GM12878 (cell line): ENCODE measurements around the gene SNX8. TPM values are rescaled to one million over a fixed set of nuclear protein-coding genes. Genes with fewer than 3 reads are reported as not detected.

ENCODE experiments used
- BRCA1 ChIP-seq: IDR thresholded peaks from 2 replicates; pipeline ENCODE4 v1.6.1; 2011; ENCODE audit warnings: low read depth, low read length, improper control_type of control experiment
- CEBPB ChIP-seq, 2 experiments: fragments of 150-350 bp in 1 of 2; IDR thresholded peaks; 2 replicates each; pipeline ENCODE4 v1.6.1; 2012 to 2014; ENCODE audit warnings: low read depth in 2 of 2, low read length in 2 of 2, borderline replicate concordance in 1 of 2, inconsistent platforms in 1 of 2
- CEBPZ ChIP-seq: fragments of 150-350 bp; IDR thresholded peaks from 2 replicates; pipeline ENCODE4 v1.6.1; 2016; ENCODE audit warnings: low read depth, low read length
- ETV6 ChIP-seq, 2 experiments: fragments of 450-650 bp in 1 of 2; IDR thresholded peaks in 1 of 2; conservative IDR thresholded peaks in 1 of 2; 2 replicates each; pipeline ENCODE4 v1.6.1; 2014; ENCODE audit warnings: antibody characterized with exemption in 1 of 2, borderline replicate concordance in 1 of 2, low read depth in 1 of 2, mild to moderate bottlenecking in 1 of 2, moderate library complexity in 1 of 2
- IRF4 ChIP-seq: IDR thresholded peaks from 2 replicates; pipeline ENCODE4 v1.6.1; 2011; ENCODE audit warnings: low read depth, low read length
- IRF5 ChIP-seq: fragments of 450-650 bp; IDR thresholded peaks from 2 replicates; pipeline ENCODE4 v1.6.1; 2017; ENCODE audit warnings: borderline replicate concordance
- KDM1A ChIP-seq: fragments of 200-600 bp; sonication (generic); IDR thresholded peaks from 2 replicates; pipeline ENCODE4 v1.6.1; 2016; ENCODE audit warnings: borderline replicate concordance
- MXI1 ChIP-seq: fragments of 150-350 bp; IDR thresholded peaks from 2 replicates; pipeline ENCODE4 v1.6.1; 2011; ENCODE audit warnings: low read depth, mild to moderate bottlenecking, inconsistent platforms, low read length, improper control_type of control experiment
- NR2C2 ChIP-seq: IDR thresholded peaks from 2 replicates; pipeline ENCODE4 v1.6.1; 2011; ENCODE audit warnings: borderline replicate concordance, low read depth; ENCODE audit not compliant: control insufficient read depth, insufficient read length
- RELB ChIP-seq: fragments of 450-650 bp; IDR thresholded peaks from 2 replicates; pipeline ENCODE4 v1.6.1; 2017; ENCODE audit warnings: low read depth, mild to moderate bottlenecking, moderate library complexity
- SMARCA5 ChIP-seq: fragments of 450-650 bp; IDR thresholded peaks from 2 replicates; pipeline ENCODE4 v1.6.1; 2017; ENCODE audit warnings: mild to moderate bottlenecking
- SUZ12 ChIP-seq: fragments of 200-600 bp; sonication (generic); IDR thresholded peaks from one replicate; pipeline ENCODE4 v1.6.1; 2018; ENCODE audit warnings: antibody characterized with exemption, mild to moderate bottlenecking; ENCODE audit not compliant: unreplicated experiment
- TCF12 ChIP-seq: IDR thresholded peaks from 2 replicates; pipeline ENCODE4 v1.6.1; 2011; ENCODE audit warnings: low read depth, mild to moderate bottlenecking, low read length
- YBX1 ChIP-seq: fragments of 450-650 bp; IDR thresholded peaks from 2 replicates; pipeline ENCODE4 v1.6.1; 2016; ENCODE audit warnings: antibody characterized with exemption
- ZBED1 ChIP-seq: IDR thresholded peaks from 2 replicates; pipeline ENCODE4 v1.6.1; 2016; ENCODE audit warnings: borderline replicate concordance
- ZNF687 ChIP-seq: fragments of 450-650 bp; IDR thresholded peaks from 2 replicates; pipeline ENCODE4 v1.6.1; 2017; ENCODE audit warnings: mild to moderate bottlenecking, moderate library complexity
- polyA plus RNA-seq, 11 experiments: library from polyadenylated mRNA; depleted of rRNA in 4 of 11; unstranded in 6 of 11; stranded (reverse) in 5 of 11; fragments of >200 nt; fragmentation: Nextera tagmentation in 4 of 11; fragmentation: Illumina TruSeq in 1 of 11; extraction: Ambion mirVana in 4 of 11; extraction: Trizol in 1 of 11; gene quantifications; 1 replicate in 1 of 11; 2 replicates in 10 of 11; pipeline versions ENCODE4 v1.2.1 to v1.2.3, GENCODE V29; 2011 to 2016; ENCODE audit warnings: inconsistent platforms in 2 of 11, missing spikeins in 2 of 11, low read depth in 1 of 11
- total RNA-seq, 4 experiments: library from RNA; depleted of rRNA in 3 of 4; stranded (reverse); fragments of >200 nt in 3 of 4; fragmentation: Illumina TruSeq in 1 of 4; extraction: Trizol in 1 of 4; gene quantifications; 2 replicates each; pipeline versions ENCODE4 v1.2.1 to v1.2.3, GENCODE V29; 2013 to 2021
- TF ChIP-seq, protein P1 (sequence below): fragments of 450-650 bp; IDR thresholded peaks from 2 replicates; pipeline ENCODE4 v1.6.1; 2017; ENCODE audit warnings: mild to moderate bottlenecking, low read depth, inconsistent platforms; ENCODE audit not compliant: poor library complexity, severe bottlenecking

The SNX8 gene
- total and polyA plus RNA-seq, 10 of the 15 experiments (the other 5 are each of a cell fraction or from before 2014, with no cell fraction given), result 6.4 to 210 (median 97.6) TPM

- TF ChIP-seq, protein P1, sequence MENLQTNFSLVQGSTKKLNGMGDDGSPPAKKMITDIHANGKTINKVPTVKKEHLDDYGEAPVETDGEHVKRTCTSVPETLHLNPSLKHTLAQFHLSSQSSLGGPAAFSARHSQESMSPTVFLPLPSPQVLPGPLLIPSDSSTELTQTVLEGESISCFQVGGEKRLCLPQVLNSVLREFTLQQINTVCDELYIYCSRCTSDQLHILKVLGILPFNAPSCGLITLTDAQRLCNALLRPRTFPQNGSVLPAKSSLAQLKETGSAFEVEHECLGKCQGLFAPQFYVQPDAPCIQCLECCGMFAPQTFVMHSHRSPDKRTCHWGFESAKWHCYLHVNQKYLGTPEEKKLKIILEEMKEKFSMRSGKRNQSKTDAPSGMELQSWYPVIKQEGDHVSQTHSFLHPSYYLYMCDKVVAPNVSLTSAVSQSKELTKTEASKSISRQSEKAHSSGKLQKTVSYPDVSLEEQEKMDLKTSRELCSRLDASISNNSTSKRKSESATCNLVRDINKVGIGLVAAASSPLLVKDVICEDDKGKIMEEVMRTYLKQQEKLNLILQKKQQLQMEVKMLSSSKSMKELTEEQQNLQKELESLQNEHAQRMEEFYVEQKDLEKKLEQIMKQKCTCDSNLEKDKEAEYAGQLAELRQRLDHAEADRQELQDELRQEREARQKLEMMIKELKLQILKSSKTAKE, result no peak
- TF ChIP-seq IRF4 (no peak), CEBPZ (no peak), CEBPB (IDR thresholded peaks at IDR 0.05; ENCODE audit: borderline replicate concordance in 1 of 2, low read depth in 2 of 2, low read length in 2 of 2) (no peak), YBX1 (no peak), MXI1 (no peak), NR2C2 (no peak), ETV6 (conservative IDR thresholded peaks at IDR 0.05 in 1 of 2, IDR thresholded peaks at IDR 0.05 in 1 of 2; ENCODE audit: borderline replicate concordance in 1 of 2, low read depth in 1 of 2) (no peak), SUZ12 (no peak), TCF12 (no peak), BRCA1 (no peak), RELB (peak; percentile 85), SMARCA5 (no peak), ZNF687 (0 out of 2 replicates have a peak, but pooled peaks have one; percentile 40), KDM1A (no peak), ZBED1 (no peak), IRF5 (no peak)
Measured at GRCh38 chr7:2312267-2312929, 1.8 kb downstream of the SNX8 start (continued).
